Measurements from ENCODE around the gene PDZK1.
"Not testable (repeated sequence)": the region's sequence is repeated elsewhere in the genome, so short reads cannot be mapped to it uniquely, and the experiment has no call there.

PDZK1 gene

DNA sequence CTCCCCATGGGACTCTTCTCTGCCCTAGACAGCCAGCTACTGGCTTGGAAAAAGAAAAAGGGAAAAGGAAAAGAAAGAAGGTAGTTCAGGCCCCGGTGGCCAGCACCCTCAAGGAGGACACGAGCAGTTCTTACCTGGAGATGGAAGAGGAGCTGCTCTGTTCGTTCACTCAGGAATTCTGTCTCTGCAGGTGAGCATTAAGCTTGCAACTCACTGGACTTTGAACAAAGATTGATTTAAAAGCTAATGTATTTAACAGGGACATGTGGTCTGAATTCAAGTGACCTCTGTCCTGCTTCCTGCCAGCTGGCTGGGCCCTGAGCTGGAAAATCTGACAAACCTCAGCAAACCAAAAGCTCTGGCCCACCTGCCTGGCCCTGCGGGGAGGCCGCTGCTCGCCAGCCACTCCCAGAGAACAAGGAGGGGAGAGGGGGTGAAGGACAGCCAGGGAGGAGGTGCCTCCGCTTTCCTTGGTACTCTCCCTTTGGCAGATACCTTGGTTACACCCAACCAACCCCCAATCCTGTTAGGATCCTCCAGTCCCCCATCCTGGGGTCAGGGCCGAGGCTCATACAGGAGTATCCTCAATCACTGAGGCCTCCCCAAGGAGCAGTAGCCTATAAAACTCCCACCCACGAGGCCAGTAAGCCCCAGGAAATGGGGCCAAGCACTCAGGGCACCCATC is at the start of gene PDZK1:
TSS of gene PDZK1 (minus strand) at position 186 of the 685 bp plus-strand sequence. CDS start 19,347 bp downstream, outside the sequence.
- DNase-seq (ENCODE audit: low read depth in 2 of 2) = no peak

DNA sequence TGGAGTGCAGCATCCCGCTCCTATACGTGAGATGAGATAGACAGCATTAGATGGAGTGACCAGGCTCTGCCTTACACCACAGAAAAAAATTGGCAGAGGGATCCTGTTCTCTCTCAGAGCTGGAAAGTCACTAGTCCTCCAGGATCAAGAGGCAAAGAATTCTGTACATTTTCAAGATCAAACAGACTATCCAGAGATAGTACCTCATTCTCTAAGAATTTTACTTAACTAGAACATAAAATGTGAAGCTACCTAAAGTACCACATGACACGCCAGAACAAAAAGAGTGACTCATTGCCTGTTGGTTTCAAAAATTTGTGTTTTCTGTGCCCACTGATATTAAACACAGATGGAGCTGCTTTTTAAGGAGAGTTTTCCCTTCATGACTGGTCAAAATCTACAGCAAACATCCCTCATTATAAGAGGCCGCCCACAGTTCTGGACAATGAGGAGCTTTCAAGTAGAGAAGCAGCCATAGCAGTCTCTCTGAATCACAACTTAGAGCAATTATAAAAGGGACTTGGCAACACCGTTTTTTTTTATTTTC is 44.4 kb upstream of the PDZK1 start:
- DNase-seq (ENCODE audit: low read depth in 2 of 2) = no peak

DNA sequence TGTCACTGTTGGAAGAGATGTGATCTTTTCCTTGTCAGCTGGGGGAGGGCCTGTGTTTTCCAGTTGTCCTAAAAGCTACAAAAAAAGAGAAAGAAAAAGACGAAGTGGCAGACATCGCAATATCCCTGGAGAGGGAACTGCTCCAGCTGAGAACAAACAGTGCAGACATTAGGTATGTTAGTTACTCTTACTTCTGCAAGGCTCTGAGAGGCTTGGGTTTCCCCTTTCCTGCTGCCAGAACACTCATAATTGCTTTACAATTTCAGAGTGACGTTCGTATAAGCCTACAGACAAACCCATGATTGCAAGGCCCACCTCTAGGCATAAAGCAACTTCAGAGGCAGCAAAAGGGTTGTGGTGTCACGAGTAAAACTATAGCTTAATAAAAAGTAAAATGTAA is 43.3 kb upstream of the PDZK1 start:
- DNase-seq (ENCODE audit: low read depth in 2 of 2) = no peak

DNA sequence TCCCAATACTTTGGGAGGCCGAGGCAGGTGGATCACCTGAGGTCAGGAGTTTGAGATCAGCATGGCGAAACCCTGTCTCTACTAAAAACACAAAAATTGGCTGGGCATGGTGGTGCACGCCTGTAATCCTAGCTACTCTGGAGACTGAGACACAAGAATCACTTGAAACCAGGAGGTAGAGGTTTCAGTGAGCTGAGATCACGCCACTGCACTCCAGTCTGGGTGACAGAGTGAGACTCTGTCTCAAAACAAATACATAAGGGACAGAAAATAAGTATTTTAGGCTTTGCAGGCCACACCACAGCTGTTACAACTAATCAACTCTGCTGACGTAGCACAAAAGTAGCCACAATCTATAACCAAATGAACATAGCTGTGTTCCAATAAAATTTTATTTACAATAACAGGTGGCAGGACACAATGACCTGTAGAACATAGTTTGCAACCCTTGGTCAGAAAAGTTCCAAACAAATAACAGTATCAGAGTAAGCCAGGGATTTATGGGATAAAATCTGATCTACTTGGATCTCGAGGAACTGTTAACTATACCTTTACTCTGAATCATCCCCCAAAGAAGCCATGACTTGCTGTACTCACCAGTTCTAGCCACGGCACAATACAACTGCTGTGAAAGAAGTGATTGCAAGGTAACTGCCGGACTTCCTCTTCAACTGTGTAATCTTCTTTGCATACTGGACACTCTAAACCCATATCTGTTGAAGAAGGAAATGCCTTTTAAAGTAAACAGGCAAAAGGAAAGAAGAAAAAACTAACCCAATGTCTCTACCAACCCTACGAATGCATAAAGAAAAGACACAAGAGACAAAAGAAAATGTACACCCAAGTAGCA is 40.5 kb upstream of the PDZK1 start:
- DNase-seq (ENCODE audit: low read depth in 2 of 2) = no peak

DNA sequence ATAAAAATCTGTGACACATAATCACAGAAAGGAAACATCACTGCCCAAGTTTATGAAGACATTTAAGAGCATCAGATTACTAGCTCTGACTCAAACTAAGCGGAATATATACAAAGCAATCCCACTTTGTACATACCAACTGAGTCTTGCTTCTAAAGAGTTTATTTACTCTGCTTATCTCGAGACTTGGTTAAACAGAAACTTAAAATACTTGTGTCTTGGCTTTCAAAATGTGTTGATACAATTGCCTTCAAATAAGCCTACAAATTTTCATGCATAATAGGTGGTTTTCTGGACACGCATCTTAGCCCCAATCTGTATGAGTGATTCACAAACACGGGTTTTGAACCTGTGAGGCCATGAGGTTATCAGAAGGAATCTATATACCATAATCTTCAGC is 33.1 kb upstream of the PDZK1 start:
- no peak for DNase-seq (ENCODE audit: low read depth in 2 of 2)

DNA sequence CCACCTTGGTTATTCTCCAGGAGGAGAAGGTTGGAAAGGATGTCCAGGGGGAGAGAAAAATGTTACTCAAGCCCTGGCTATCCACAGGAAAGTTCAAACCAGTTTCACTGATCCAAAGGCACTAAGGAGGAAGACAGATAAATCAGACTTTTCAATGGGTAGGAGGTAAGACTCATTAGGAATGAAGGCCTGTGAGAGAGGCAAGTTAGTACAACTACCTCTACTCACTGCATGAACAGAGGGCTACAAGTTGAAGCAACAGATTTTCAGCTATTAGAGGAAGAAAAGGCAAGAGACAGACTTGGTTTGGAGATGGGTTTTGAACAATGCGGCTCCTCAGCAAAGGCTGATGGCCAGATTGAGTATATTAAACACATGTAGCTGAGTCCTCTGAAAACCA is 29.0 kb upstream of the PDZK1 start:
- DNase-seq (ENCODE audit: low read depth in 2 of 2) = no peak

DNA sequence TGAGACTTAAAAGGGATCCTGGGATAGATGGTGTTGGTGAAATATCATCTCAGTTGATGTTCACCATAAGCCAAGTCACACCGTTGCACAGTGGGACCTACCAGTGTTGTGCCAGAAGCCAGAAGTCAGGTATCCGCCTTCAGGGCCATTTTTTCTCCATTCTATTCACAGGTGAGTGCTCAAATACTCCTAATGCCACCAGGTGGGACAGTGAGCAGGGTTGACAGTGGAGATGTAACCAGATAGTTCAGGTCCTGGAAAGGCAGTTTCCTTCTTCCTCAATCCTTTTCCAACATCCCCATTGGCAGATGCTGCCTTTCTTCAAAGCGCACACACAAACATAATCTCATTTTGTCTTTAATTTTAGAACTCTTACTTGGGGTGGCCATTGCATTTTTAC is 23.7 kb upstream of the PDZK1 start:
- DNase-seq (ENCODE audit: low read depth in 2 of 2) = no peak

DNA sequence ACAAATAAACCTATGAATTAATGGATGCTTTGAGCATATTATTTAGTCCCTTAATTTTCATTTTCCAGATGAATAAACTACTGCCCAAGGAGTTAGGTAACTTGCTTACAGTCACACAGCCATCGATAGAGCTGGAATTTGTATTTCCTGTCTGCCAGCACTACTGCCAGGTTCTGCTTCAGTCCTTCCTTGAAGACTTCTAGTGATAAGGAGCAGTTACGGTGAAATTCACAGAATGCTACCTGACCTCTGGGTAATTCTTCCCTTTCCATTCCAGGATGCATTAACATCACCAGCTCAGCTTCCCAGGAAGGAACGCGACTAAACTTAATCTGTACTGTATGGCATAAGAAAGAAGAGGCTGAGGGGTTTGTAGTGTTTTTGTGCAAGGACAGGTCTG is 23.3 kb upstream of the PDZK1 start:
- DNase-seq (ENCODE audit: low read depth in 2 of 2) = no peak

DNA sequence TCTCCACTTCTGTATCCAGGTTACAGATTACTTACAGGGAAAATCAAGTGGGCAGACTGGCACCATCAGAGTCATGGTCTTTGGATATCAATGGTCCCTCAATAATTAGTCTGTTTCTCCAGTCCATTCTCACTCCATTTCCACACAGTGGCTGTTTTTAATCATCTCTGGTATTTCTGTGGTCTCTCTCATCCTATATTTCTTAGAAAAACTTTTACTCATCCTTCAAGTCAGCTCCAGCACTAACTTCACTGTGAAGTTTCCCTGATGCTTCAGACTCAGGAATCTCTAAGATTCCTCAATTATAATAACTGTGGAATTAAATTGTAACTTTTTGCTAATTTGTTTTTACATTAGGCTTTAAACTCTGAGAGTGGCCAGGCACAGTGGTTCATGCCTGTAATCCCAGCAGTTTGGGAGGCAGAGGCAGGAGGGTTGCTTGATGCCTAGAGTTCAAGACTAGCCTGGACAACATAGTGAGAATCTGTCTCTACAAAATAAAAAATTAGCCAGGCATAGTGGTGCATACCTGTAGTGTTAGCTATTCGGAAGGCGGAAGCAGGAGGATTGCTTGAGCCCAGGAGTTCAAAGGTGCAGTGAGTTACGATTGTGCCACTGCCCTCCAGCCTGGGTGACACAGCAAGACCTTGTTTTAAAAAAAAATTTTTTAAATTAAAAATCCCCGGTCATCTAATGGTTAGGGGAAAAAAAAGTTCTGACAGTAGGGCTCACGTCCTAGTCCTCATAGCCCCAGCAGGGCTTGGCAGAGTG is 22.7 kb upstream of the PDZK1 start:
- DNase-seq (ENCODE audit: low read depth in 2 of 2) = no peak

DNA sequence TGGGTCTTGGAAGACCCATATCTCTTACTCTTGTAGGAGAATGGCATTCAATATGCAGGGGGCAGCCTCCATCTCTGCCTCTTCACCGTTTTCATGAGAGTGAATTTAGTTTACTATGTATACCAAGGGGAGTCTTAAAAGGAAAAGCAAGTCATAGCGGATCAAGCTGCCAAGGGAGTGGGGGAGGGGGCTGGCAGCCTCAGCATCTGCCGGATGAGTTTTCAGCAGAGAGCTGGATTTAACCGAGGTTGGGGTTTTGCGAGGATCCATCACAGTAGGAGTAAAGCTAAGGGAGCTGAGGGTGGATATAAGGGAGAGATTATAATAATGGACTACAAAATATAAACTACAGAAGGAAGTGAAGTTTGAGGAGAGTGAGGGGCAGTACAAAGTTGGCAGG is 22.0 kb upstream of the PDZK1 start:
- DNase-seq (ENCODE audit: low read depth in 2 of 2) = no peak

DNA sequence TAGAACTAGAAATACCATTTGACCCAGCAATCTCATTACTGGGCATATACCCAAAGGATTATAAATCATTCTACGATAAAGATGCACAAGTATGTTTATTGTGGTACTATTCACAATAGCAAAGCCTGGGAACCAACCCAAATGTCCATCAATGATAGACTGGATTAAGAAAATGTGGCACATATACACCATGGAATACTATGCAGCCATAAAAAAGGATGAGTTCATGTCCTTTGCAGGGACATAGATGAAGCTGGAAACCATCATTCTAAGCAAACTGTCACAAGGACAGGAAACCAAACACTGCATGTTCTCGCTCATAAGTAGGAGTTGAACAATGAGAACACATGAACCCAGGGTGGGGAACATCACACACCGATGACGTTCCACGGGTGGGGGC is 19.0 kb upstream of the PDZK1 start:
- not testable (repeated sequence) for DNase-seq (ENCODE audit: low read depth in 2 of 2)

DNA sequence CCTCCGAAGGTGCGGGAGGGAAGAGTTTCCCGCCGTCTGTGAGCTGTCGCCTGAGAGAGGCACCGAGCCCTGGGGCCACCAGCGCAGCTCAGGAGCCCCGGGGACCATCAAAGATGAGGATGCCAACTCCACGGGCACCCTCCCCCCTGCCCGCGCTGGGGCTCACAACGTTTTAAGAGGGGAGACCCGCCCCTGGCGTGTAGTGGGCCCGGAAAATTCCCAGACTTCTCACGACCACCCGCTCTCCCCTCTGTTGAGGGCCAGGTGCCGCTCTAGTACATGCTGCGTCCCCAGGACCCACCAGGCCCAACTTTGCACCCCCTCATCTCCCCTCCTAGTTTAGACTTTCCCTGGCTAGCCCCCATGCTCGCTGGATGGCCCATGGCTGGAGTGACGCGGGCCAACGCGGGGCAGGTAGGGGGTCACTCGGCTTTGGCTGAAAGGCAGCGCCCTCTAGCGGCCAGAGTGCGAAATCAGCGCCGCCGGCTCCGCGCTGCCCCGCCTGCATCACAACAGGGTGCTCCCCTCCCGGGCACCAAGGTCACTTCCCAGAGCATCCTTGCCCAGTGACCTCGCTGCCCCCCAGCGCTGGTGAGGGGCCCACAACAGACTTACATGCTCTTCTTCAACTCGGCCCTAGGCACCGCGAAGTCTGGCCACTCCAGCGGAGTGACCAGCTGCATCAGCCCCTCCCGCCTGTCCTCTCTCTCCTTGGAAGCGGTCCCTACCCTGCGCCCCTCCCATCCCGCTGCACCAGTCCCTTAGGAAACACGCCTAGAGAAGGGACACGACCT is 13.9 kb upstream of the PDZK1 start:
- peak; percentile 43 to 59 for DNase-seq (ENCODE audit: low read depth in 2 of 2)

DNA sequence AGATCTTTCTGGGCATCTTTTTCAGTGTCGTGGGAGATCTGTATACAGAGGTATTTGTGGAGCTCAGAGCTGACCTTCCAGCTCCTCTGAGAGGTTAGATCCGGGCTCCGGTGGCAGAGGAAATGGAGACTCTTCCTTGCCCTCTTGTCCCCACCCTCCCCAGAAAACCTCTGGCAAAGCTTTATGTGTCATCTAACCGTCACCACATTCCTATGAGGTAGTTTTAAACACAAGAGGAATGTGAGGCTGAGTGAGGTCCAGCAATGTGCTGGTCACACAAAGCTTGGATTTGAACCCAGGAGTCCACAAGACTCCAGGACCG is 13.3 kb upstream of the PDZK1 start:
- DNase-seq (ENCODE audit: low read depth in 2 of 2) = no peak

DNA sequence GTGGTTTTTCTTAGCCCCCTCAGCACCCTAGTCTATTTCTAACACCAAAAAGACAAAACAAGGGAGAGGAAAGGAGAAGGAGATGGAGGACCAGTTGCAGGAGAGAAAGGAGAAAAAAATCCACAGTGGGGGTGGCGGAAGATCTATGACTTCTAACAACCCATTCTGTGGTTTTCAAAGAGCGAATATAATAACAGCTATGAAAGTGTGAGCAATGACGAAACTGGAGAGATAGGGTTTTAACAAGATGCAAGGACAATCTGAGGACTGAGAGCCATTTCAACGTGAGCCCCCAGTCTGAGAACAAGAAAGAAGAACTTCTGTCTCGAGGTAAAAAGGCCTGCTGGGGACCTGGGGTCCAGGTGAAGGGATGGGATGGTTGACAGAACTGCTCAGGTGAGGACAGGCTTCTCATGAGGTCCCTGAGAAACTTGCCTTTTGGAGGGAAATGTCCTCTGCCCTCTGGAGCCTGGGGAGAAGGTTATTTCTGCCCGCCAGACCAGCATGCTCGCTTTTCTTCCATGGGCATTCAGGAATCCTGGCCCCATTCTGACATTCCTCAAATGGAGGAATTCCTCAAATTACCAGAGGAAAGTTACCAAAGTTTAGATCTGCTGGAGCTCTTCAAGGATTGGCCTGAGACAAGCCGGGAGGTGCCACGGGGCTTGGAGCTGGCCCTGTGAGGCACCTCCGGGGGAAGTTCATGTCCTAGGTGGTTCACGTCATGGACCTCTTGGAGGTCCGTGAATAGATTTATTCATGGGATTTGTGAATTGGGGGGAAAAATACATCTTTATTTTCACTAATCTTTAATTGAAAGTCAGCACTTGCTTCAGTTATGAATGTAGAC is 12.3 kb upstream of the PDZK1 start, which contains the start of gene CD160:
TSS of gene CD160 (plus strand) at position 270 of the 850 bp plus-strand sequence. CDS start 8,829 bp downstream, outside the sequence.
- no peak for DNase-seq (ENCODE audit: low read depth in 2 of 2)

DNA sequence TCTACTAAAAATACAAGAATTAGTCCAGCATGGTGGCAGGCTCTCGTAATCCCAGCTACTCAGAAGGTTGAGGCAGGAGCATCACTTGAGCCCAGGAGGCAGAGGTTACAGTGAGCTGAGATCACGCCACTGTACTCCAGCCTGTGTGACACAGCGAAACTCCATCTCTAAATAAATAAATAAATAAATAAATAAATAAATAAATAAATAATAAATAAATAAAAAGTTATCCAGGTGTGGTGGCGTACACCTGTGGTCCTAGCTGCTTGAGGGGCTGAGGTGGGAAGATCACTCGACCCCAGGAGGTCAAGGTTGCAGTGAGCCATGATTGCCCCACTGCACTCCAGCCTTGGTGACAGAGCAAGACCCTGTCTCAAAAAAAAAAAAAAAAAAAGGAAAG is 11.3 kb upstream of the PDZK1 start:
- not testable (repeated sequence) for DNase-seq (ENCODE audit: low read depth in 2 of 2)

DNA sequence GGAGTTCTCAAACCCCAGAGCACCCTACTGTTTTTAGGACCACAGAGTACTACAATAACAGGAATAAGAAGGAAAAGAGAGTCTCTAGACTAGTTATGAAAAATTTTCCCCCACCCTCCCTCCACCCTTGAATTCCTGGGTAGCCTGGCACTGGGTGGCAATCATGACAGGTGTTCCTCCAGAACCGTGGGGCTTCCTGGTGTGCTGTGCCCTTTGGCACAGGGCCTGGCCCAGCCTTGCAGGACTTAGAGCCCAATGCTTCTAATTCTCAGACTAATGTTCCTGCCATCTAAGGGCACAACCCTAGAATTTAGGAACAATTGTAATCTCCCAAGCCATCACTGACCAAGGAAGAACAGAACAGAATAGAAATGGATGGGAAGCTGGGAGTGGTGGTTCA is 10.7 kb upstream of the PDZK1 start:
- DNase-seq (ENCODE audit: low read depth in 2 of 2) = no peak

DNA sequence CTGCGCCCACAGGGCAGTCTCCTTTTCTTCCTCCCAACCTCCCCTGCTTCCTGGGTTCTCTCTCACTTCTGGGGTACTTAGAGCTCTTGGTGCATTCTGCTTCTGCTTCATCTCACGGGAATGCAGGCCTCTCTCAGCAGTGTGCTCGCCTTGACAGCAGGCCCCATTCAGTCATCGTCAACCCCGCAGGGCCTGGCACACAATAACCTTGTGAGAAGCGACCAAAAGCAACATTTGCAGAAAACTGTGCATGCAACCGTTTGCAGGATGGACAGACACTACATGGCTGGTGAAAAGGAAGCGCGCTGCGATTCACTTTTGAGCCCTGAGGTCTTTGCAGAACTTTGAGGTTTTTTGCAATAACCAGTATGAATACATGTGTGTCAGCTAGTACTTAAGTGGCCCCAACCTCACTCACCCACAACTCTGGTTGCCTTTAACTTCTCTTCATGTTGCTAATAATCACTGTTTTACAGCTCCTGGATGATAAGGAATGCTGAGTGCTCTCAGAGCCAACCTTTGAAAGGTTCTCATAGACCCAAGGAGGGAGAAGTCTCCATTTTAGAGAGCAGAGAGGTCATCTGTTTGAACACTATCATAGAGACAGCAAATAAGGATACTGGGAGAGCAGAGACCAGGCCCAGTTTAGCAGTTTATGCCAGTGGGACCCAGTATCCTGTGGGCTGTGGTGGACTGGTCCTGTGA is 9.6 kb upstream of the PDZK1 start:
- no peak for DNase-seq (ENCODE audit: low read depth in 2 of 2)

DNA sequence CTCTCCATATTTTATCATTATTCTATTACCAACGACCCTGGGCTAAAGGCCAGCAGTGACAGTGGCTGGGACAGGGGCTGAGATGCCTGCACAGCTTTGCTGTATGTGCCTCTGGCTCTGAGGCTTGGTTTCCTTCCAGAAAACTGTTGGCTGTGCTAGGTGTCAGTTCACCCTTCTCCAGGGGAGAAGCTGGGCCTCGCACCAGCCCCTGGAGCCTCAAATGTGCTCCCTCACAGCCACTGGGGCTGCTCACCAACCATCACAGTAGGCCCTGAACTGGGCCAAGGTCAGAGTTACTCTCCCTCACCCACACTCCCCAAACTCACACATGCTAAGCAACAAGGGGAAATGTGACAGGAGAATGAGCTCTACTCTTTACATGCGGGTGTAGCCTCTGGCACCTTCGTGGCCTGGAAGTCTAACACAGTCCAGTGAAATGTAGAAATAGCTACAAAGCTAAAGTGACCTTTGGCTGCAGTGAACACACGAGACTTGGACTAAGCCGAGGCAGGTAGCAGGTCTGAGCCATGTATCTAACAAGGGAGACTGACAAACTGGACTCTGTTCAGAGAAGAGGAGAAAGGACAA is 7.5 kb upstream of the PDZK1 start:
- no peak for DNase-seq (ENCODE audit: low read depth in 2 of 2)

DNA sequence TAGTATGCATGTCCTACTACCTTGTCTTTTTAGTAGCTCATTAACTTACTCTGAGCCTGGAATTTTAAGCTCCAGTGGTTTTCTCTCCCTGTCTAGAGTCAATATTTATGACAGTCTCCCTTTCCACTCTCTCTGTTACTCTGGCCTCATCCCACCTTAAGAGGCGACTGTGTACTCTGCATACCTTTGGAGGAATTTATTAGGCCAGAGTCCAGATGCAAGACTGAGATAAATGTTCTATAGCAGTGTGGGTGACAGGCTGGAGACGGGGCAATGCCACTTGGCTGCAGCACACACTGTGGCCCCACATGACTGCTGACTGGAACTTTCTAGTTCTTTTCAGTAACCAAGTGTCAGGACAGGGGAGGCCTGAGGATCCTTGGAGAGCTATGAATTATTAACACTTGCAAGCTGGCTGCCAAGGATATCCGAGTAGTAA is 4.1 kb upstream of the PDZK1 start:
- DNase-seq (ENCODE audit: low read depth in 2 of 2) = no peak
